ENCODE data around the gene CARS1.

CARS1 gene

GRCh38 chr11:2994336-2994730 lies 62.9 kb downstream of the CARS1 start:
- Histone ChIP-seq H2AFZ (ENCODE audit: low read depth, low read length, severe bottlenecking) (no peak overlapping the region), H3K9ac (ENCODE audit: low read length) (no peak overlapping the region), H3F3A (ENCODE audit: insufficient read depth) (peaks cover 6% of the 10 kb centered on the region; the same call in 1 of the 2 replicates), H3K79me2 (ENCODE audit: insufficient read depth, low read length) (peaks cover 25% of the 10 kb centered on the region), H3K9me2 (replicated peaks; ENCODE audit: insufficient read depth, low read length) (no peaks in the 10 kb centered on the region), H4K20me1 (ENCODE audit: low read depth, low read length) (peaks cover 11% of the 10 kb centered on the region), H3K4me2 (ENCODE audit: low read depth, low read length, poor library complexity, severe bottlenecking) (no peak overlapping the region), H3K9me3 (ENCODE audit: insufficient read depth, low read length) (no peaks in the 10 kb centered on the region), H3K27me3 (ENCODE audit: low read length) (no peaks in the 10 kb centered on the region), H3K27ac (ENCODE audit: low read depth, low read length) (no peak overlapping the region), H3K36me3 (ENCODE audit: low read length) (no peaks in the 10 kb centered on the region), H3K4me3 (ENCODE audit: insufficient read depth, low read length, poor library complexity, severe bottlenecking) (no peak overlapping the region)
- no peak for TF ChIP-seq EZH2phosphoT487 (conservative IDR thresholded peaks at IDR 0.05; ENCODE audit: low read length)
- no peak for TF ChIP-seq CTCF (IDR thresholded peaks at IDR 0.05; ENCODE audit: insufficient read depth, low read length, poor library complexity, severe bottlenecking)

- Histone ChIP-seq H3K9me2 (replicated peaks; ENCODE audit: insufficient read depth, low read length) (no peaks in the 10 kb centered on the region), H4K20me1 (ENCODE audit: low read depth, low read length) (peaks cover 24% of the 10 kb centered on the region), H3F3A (ENCODE audit: insufficient read depth) (peaks cover 6% of the 10 kb centered on the region; the same call in 1 of the 2 replicates), H3K4me2 (ENCODE audit: low read depth, low read length, poor library complexity, severe bottlenecking) (peak overlapping the region; percentile 87), H3K27me3 (ENCODE audit: low read length) (no peaks in the 10 kb centered on the region), H3K36me3 (ENCODE audit: low read length) (peaks cover 2% of the 10 kb centered on the region; the same call in 1 of the 2 replicates), H3K9ac (ENCODE audit: low read length) (peak overlapping the region; percentile 97), H2AFZ (ENCODE audit: low read depth, low read length, severe bottlenecking) (peak overlapping the region; percentile 83), H3K4me3 (ENCODE audit: insufficient read depth, low read length, poor library complexity, severe bottlenecking) (peak overlapping the region; percentile 62), H3K79me2 (ENCODE audit: insufficient read depth, low read length) (peaks cover 39% of the 10 kb centered on the region), H3K27ac (ENCODE audit: low read depth, low read length) (peak overlapping the region; percentile 52), H3K9me3 (ENCODE audit: insufficient read depth, low read length) (no peaks in the 10 kb centered on the region)
- no peak for TF ChIP-seq CTCF (IDR thresholded peaks at IDR 0.05; ENCODE audit: insufficient read depth, low read length, poor library complexity, severe bottlenecking)
- TF ChIP-seq EZH2phosphoT487 (conservative IDR thresholded peaks at IDR 0.05; ENCODE audit: low read length), result no peak
These were observed 64.3 kb downstream of the CARS1 start for GRCh38 chr11:2992997-2993325.

- peaks cover 28% of the 10 kb centered on the region for H4K20me1 ChIP-seq (ENCODE audit: low read depth, low read length)
- H3K9ac ChIP-seq (ENCODE audit: low read length), result peak within 1 kb of the TSS; percentile 97
- H3F3A ChIP-seq (ENCODE audit: insufficient read depth), result peaks cover 6% of the 10 kb centered on the region; the same call in 1 of the 2 replicates
- no peaks in the 10 kb centered on the region for H3K9me3 ChIP-seq (ENCODE audit: insufficient read depth, low read length)
- H3K4me3 ChIP-seq (ENCODE audit: insufficient read depth, low read length, poor library complexity, severe bottlenecking), result peak within 1 kb of the TSS; percentile 93
- H3K79me2 ChIP-seq (ENCODE audit: insufficient read depth, low read length), result peaks cover 44% of the 10 kb centered on the region
- peak within 1 kb of the TSS; percentile 76 for H3K27ac ChIP-seq (ENCODE audit: low read depth, low read length)
- H3K36me3 ChIP-seq (ENCODE audit: low read length), result peaks cover 4% of the 10 kb centered on the region; the same call in 1 of the 2 replicates
- TF ChIP-seq CTCF (IDR thresholded peaks at IDR 0.05; ENCODE audit: insufficient read depth, low read length, poor library complexity, severe bottlenecking) (no peak), EZH2phosphoT487 (conservative IDR thresholded peaks at IDR 0.05; ENCODE audit: low read length) (no peak)
- peak within 1 kb of the TSS; percentile 90 for H3K4me2 ChIP-seq (ENCODE audit: low read depth, low read length, poor library complexity, severe bottlenecking)
- no peaks in the 10 kb centered on the region for H3K9me2 ChIP-seq (replicated peaks; ENCODE audit: insufficient read depth, low read length)
- H3K27me3 ChIP-seq (ENCODE audit: low read length), result no peaks in the 10 kb centered on the region
- peak within 1 kb of the TSS; percentile 83 for H2AFZ ChIP-seq (ENCODE audit: low read depth, low read length, severe bottlenecking)
These were observed 64.8 kb downstream of the CARS1 start, which contains the start of gene NAP1L4 for GRCh38 chr11:2992234-2992996. NAP1L4 (minus strand) TSS chr11:2992329; CDS start chr11:2979220, 13,109 bp downstream.
